Osteoblast (primary cell): ENCODE results near the gene TNS3. TPM values are rescaled to one million over a fixed set of nuclear protein-coding genes. Genes with fewer than 3 reads are reported as not detected.

Experiments used
- DNase-seq: peaks from one replicate; pipeline ENCODE4 v3.0.0; 2011; ENCODE audit warnings: low spot score, mixed read lengths; ENCODE audit not compliant: insufficient read length; ENCODE audit errors: missing footprints
- H2AFZ ChIP-seq: 2 replicates; pipeline ENCODE4 v1.6.0; 2011; ENCODE audit warnings: mild to moderate bottlenecking, low read length
- H3K27ac ChIP-seq: 2 replicates; pipeline ENCODE4 v1.5.1; 2011; ENCODE audit warnings: mild to moderate bottlenecking, low read depth, low read length, moderate library complexity
- H3K27me3 ChIP-seq: 2 replicates; pipeline ENCODE4 v1.6.0; 2012; ENCODE audit warnings: mild to moderate bottlenecking, control low read depth, inconsistent platforms, low read length, moderate library complexity; ENCODE audit not compliant: insufficient read depth
- H3K36me3 ChIP-seq: 2 replicates; pipeline ENCODE4 v1.5.1; 2011; ENCODE audit warnings: mild to moderate bottlenecking, low read length, control low read depth, moderate library complexity; ENCODE audit not compliant: insufficient read depth
- H3K4me1 ChIP-seq: 2 replicates; pipeline ENCODE4 v1.5.1; 2011; ENCODE audit warnings: mild to moderate bottlenecking, low read length, control low read depth, moderate library complexity; ENCODE audit not compliant: insufficient read depth
- H3K4me2 ChIP-seq: 2 replicates; pipeline ENCODE4 v1.6.0; 2011; ENCODE audit warnings: mild to moderate bottlenecking, low read length; ENCODE audit not compliant: insufficient read depth
- H3K4me3 ChIP-seq: fragments of 200-600 bp; sonication (generic); 3 replicates; pipeline ENCODE4 v1.5.1; 2012; ENCODE audit warnings: mild to moderate bottlenecking, low read length, inconsistent platforms; ENCODE audit not compliant: insufficient read depth
- H3K79me2 ChIP-seq: 2 replicates; pipeline ENCODE4 v1.6.0; 2012; ENCODE audit warnings: mild to moderate bottlenecking, low read length, control low read depth, inconsistent platforms; ENCODE audit not compliant: insufficient read depth
- H3K9me3 ChIP-seq: 2 replicates; pipeline ENCODE4 v1.5.1; 2011; ENCODE audit warnings: low read depth, low read length, control low read depth
- H4K20me1 ChIP-seq: 2 replicates; pipeline ENCODE4 v1.6.0; 2012; ENCODE audit warnings: mild to moderate bottlenecking, low read length, control low read depth; ENCODE audit not compliant: insufficient read depth
- total RNA-seq: library from RNA; depleted of rRNA; stranded (reverse); fragments of >200 nt; gene quantifications from 2 replicates; pipeline ENCODE4 v1.2.3, GENCODE V29; 2012
- TF ChIP-seq, protein P1 (sequence below): IDR thresholded peaks from 2 replicates; pipeline ENCODE4 v1.5.1; 2011; ENCODE audit warnings: mild to moderate bottlenecking, low read depth, low read length, moderate library complexity; ENCODE audit errors: extremely low read depth

TNS3 gene
- total RNA-seq, 1 donor: 67.3 TPM

- peaks cover 3% of the 10 kb centered on the region for H3K79me2 ChIP-seq
- no peak for DNase-seq
- H3K27ac ChIP-seq: no peak overlapping the region
- H3K4me1 ChIP-seq: peaks cover 8% of the 10 kb centered on the region
- H3K4me2 ChIP-seq: no peak overlapping the region
- peaks cover 29% of the 10 kb centered on the region for H4K20me1 ChIP-seq
- peaks cover 19% of the 10 kb centered on the region for H3K36me3 ChIP-seq
- H2AFZ ChIP-seq: no peak overlapping the region
- TF ChIP-seq, protein P1, sequence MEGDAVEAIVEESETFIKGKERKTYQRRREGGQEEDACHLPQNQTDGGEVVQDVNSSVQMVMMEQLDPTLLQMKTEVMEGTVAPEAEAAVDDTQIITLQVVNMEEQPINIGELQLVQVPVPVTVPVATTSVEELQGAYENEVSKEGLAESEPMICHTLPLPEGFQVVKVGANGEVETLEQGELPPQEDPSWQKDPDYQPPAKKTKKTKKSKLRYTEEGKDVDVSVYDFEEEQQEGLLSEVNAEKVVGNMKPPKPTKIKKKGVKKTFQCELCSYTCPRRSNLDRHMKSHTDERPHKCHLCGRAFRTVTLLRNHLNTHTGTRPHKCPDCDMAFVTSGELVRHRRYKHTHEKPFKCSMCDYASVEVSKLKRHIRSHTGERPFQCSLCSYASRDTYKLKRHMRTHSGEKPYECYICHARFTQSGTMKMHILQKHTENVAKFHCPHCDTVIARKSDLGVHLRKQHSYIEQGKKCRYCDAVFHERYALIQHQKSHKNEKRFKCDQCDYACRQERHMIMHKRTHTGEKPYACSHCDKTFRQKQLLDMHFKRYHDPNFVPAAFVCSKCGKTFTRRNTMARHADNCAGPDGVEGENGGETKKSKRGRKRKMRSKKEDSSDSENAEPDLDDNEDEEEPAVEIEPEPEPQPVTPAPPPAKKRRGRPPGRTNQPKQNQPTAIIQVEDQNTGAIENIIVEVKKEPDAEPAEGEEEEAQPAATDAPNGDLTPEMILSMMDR: no peak
- H3K27me3 ChIP-seq: no peaks in the 10 kb centered on the region
- H3K4me3 ChIP-seq: no peak overlapping the region
- no peaks in the 10 kb centered on the region for H3K9me3 ChIP-seq
Observed at GRCh38 chr7:47310020-47310419, 271.9 kb downstream of the TNS3 start.

DNA sequence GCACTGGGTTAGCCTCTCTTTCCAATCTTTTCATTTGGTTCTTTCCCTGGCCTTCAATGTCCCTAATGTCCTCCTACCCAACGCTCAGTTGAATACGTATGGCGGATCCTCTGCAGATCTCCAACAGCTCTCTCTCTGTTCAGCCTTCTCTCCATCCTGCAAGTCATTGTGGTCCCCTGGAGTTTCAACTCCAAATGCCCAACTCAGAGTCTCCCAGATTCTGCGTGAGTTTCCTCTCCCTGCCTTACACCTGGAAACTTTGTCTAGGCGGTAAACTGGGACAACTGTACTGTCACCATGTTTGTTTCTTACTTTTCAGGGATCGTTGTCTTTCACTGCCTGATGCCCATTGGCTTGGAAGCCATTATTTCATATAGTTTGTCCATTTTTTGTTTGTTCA, 273.1 kb downstream of the TNS3 start:
- peaks cover 23% of the 10 kb centered on the region for H4K20me1 ChIP-seq
- H3K27me3 ChIP-seq: no peaks in the 10 kb centered on the region
- H3K9me3 ChIP-seq: no peaks in the 10 kb centered on the region
- H3K4me3 ChIP-seq: no peak overlapping the region
- TF ChIP-seq, protein P1: no peak
- H3K27ac ChIP-seq: no peak overlapping the region
- peaks cover 3% of the 10 kb centered on the region for H3K79me2 ChIP-seq
- peaks cover 20% of the 10 kb centered on the region for H3K36me3 ChIP-seq
- H3K4me2 ChIP-seq: no peak overlapping the region
- H2AFZ ChIP-seq: no peak overlapping the region
- no peak for DNase-seq
- H3K4me1 ChIP-seq: no peaks in the 10 kb centered on the region

GRCh38 chr7:47307311-47307710, 274.6 kb downstream of the TNS3 start:
- Histone ChIP-seq H3K27me3 (no peaks in the 10 kb centered on the region), H3K9me3 (no peaks in the 10 kb centered on the region), H2AFZ (no peak overlapping the region), H4K20me1 (peaks cover 27% of the 10 kb centered on the region), H3K79me2 (peaks cover 3% of the 10 kb centered on the region), H3K36me3 (peaks cover 24% of the 10 kb centered on the region), H3K4me2 (no peak overlapping the region), H3K27ac (no peak overlapping the region), H3K4me1 (no peaks in the 10 kb centered on the region), H3K4me3 (no peak overlapping the region)
- TF ChIP-seq, protein P1: no peak
- no peak for DNase-seq

- H3K79me2 ChIP-seq: peaks cover 3% of the 10 kb centered on the region
- no peak overlapping the region for H3K4me2 ChIP-seq
- H4K20me1 ChIP-seq: peaks cover 29% of the 10 kb centered on the region
- no peak overlapping the region for H3K4me3 ChIP-seq
- no peak overlapping the region for H2AFZ ChIP-seq
- no peak overlapping the region for H3K27ac ChIP-seq
- TF ChIP-seq, protein P1: no peak
- H3K4me1 ChIP-seq: no peaks in the 10 kb centered on the region
- H3K36me3 ChIP-seq: peaks cover 38% of the 10 kb centered on the region
- H3K27me3 ChIP-seq: no peaks in the 10 kb centered on the region
- no peak for DNase-seq
- no peaks in the 10 kb centered on the region for H3K9me3 ChIP-seq
Observed at GRCh38 chr7:47304727-47305719, 276.9 kb downstream of the TNS3 start.
